GM23248 (cell line): Measurements from ENCODE around the gene MBNL1.

Experiments used
- EZH2 ChIP-seq: fragments of 200-600 bp; sonication (generic); IDR thresholded peaks from 2 replicates; pipeline ENCODE4 v1.6.1; 2018; ENCODE audit warnings: antibody characterized with exemption, mild to moderate bottlenecking; ENCODE audit not compliant: insufficient read depth, poor library complexity, severe bottlenecking
- EZH2phosphoT487 ChIP-seq: fragments of 200-600 bp; sonication (generic); IDR thresholded peaks from 2 replicates; pipeline ENCODE4 v1.6.1; 2018; ENCODE audit warnings: antibody characterized with exemption, moderate library complexity, mild to moderate bottlenecking, low read depth; ENCODE audit not compliant: insufficient read depth

DNA sequence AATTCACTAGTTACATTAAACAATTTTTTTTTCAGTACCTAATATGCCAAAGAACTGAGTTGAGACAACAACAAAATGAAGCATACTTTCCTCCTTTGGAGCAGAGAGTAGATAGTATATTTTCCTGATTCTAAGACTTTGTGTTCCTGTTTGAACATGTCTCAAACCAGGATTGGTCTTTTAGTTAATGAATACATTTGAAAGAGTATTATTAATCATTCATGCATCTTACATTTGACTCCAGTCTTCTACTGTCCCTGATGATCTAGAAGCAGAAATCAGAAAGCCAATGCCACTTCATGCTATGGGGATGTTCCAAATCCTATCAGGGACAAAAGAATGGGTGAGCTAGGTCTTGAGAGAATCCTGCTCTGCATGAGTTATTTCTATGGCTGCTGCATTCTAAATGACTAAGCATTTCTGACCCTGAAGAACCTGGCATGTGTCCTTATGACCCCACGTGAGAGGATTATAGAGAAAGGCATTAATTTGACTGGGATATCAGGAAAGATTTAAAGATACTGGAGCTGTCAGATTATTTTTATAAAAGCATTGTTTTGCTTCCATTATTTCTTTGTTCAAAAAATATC, 32.9 kb upstream of the MBNL1 start:
- TF ChIP-seq EZH2 (no peak), EZH2phosphoT487 (no peak)
